Measurements from ENCODE around the gene RRBP1. TPM values are rescaled to one million over a fixed set of nuclear protein-coding genes. Genes with fewer than 3 reads are reported as not detected.

Gene RRBP1
- total RNA-seq, 1 donor: 122 TPM

GRCh38 chr20:17663486-17663885 is 18.6 kb downstream of the RRBP1 start:
- Histone ChIP-seq H3K4me2 (ENCODE audit: insufficient read depth, low read length) (peak overlapping the region; percentile 71), H3K4me3 (ENCODE audit: insufficient read depth, low read length) (peak overlapping the region; percentile 29), H3K79me2 (ENCODE audit: insufficient read depth, low read length) (peaks cover 96% of the 10 kb centered on the region), H4K20me1 (ENCODE audit: insufficient read depth, low read length) (peaks cover 68% of the 10 kb centered on the region), H3K4me1 (ENCODE audit: insufficient read depth, low read length) (peaks cover 75% of the 10 kb centered on the region), H3K27ac (ENCODE audit: low read depth, low read length) (peak overlapping the region; percentile 99), H2AFZ (ENCODE audit: low read length) (no peak overlapping the region), H3K9me3 (ENCODE audit: low read depth, low read length) (no peaks in the 10 kb centered on the region), H3K36me3 (ENCODE audit: insufficient read depth, low read length) (peaks cover 25% of the 10 kb centered on the region), H3K27me3 (ENCODE audit: insufficient read depth, low read length) (no peaks in the 10 kb centered on the region)
- no peak for TF ChIP-seq CTCF (IDR thresholded peaks at IDR 0.05; ENCODE audit: extremely low read depth, low read depth, low read length)
- DNase-seq (ENCODE audit: insufficient read length, low spot score, missing footprints): no peak

- H3K36me3 ChIP-seq (ENCODE audit: insufficient read depth, low read length): peaks cover 26% of the 10 kb centered on the region
- H3K4me2 ChIP-seq (ENCODE audit: insufficient read depth, low read length): peak overlapping the region; percentile 71
Measured at GRCh38 chr20:17663040-17663399, 19.0 kb downstream of the RRBP1 start.

GRCh38 chr20:17662333-17663039 is 19.6 kb downstream of the RRBP1 start:
- peaks cover 71% of the 10 kb centered on the region for H4K20me1 ChIP-seq (ENCODE audit: insufficient read depth, low read length)
- H3K27ac ChIP-seq (ENCODE audit: low read depth, low read length): peak overlapping the region; percentile 99
- H2AFZ ChIP-seq (ENCODE audit: low read length): no peak overlapping the region
- peak overlapping the region; percentile 71 for H3K4me2 ChIP-seq (ENCODE audit: insufficient read depth, low read length)
- peak overlapping the region; percentile 30 for H3K4me3 ChIP-seq (ENCODE audit: insufficient read depth, low read length)
- peak; percentile 95 for DNase-seq (ENCODE audit: insufficient read length, low spot score, missing footprints)
- H3K79me2 ChIP-seq (ENCODE audit: insufficient read depth, low read length): peaks cover 96% of the 10 kb centered on the region
- H3K27me3 ChIP-seq (ENCODE audit: insufficient read depth, low read length): no peaks in the 10 kb centered on the region
- H3K36me3 ChIP-seq (ENCODE audit: insufficient read depth, low read length): peaks cover 28% of the 10 kb centered on the region
- H3K4me1 ChIP-seq (ENCODE audit: insufficient read depth, low read length): peaks cover 72% of the 10 kb centered on the region
- no peak for TF ChIP-seq CTCF (IDR thresholded peaks at IDR 0.05; ENCODE audit: extremely low read depth, low read depth, low read length)
- no peaks in the 10 kb centered on the region for H3K9me3 ChIP-seq (ENCODE audit: low read depth, low read length)

More at GRCh38 chr20:17663040-17663399, 19.0 kb downstream of the RRBP1 start:
- DNase-seq (ENCODE audit: insufficient read length, low spot score, missing footprints): no peak
- H3K79me2 ChIP-seq (ENCODE audit: insufficient read depth, low read length): peaks cover 96% of the 10 kb centered on the region
- H4K20me1 ChIP-seq (ENCODE audit: insufficient read depth, low read length): peaks cover 70% of the 10 kb centered on the region
- H3K27me3 ChIP-seq (ENCODE audit: insufficient read depth, low read length): no peaks in the 10 kb centered on the region
- H3K27ac ChIP-seq (ENCODE audit: low read depth, low read length): peak overlapping the region; percentile 99
- TF ChIP-seq CTCF (IDR thresholded peaks at IDR 0.05; ENCODE audit: extremely low read depth, low read depth, low read length): no peak
- peaks cover 73% of the 10 kb centered on the region for H3K4me1 ChIP-seq (ENCODE audit: insufficient read depth, low read length)
- no peak overlapping the region for H2AFZ ChIP-seq (ENCODE audit: low read length)
- peak overlapping the region; percentile 32 for H3K4me3 ChIP-seq (ENCODE audit: insufficient read depth, low read length)
- no peaks in the 10 kb centered on the region for H3K9me3 ChIP-seq (ENCODE audit: low read depth, low read length)

- peak; percentile 87 for DNase-seq (ENCODE audit: insufficient read length, low spot score, missing footprints)
- H3K27ac ChIP-seq (ENCODE audit: low read depth, low read length): peak overlapping the region; percentile 99
Measured at GRCh38 chr20:17661121-17661744, 20.8 kb downstream of the RRBP1 start.

More at GRCh38 chr20:17661121-17661744, 20.8 kb downstream of the RRBP1 start:
- no peaks in the 10 kb centered on the region for H3K9me3 ChIP-seq (ENCODE audit: low read depth, low read length)
- H4K20me1 ChIP-seq (ENCODE audit: insufficient read depth, low read length): peaks cover 74% of the 10 kb centered on the region
- H3K4me2 ChIP-seq (ENCODE audit: insufficient read depth, low read length): peak overlapping the region; percentile 23
- H3K27me3 ChIP-seq (ENCODE audit: insufficient read depth, low read length): no peaks in the 10 kb centered on the region
- H3K4me1 ChIP-seq (ENCODE audit: insufficient read depth, low read length): peaks cover 60% of the 10 kb centered on the region
- TF ChIP-seq CTCF (IDR thresholded peaks at IDR 0.05; ENCODE audit: extremely low read depth, low read depth, low read length): no peak
- H3K79me2 ChIP-seq (ENCODE audit: insufficient read depth, low read length): peaks cover 98% of the 10 kb centered on the region
- H2AFZ ChIP-seq (ENCODE audit: low read length): no peak overlapping the region
- peaks cover 37% of the 10 kb centered on the region for H3K36me3 ChIP-seq (ENCODE audit: insufficient read depth, low read length)
- H3K4me3 ChIP-seq (ENCODE audit: insufficient read depth, low read length): no peak overlapping the region
